Stimulated activated CD4-positive, alpha-beta T cell treated with anti-CD3 and anti-CD28 coated beads, Interleukin-4, amount 100 ng/mL, for 4 hours (primary cell): ENCODE measurements around the gene SFTPA1.
"Not testable (repeated sequence)": the region's sequence is repeated elsewhere in the genome, so short reads cannot be mapped to it uniquely, and the experiment has no call there.

ENCODE experiments used
- DNase-seq, 2 experiments: peaks; one replicate each; pipeline ENCODE4 v3.0.0-alpha.2; 2020

Gene SFTPA1

DNA sequence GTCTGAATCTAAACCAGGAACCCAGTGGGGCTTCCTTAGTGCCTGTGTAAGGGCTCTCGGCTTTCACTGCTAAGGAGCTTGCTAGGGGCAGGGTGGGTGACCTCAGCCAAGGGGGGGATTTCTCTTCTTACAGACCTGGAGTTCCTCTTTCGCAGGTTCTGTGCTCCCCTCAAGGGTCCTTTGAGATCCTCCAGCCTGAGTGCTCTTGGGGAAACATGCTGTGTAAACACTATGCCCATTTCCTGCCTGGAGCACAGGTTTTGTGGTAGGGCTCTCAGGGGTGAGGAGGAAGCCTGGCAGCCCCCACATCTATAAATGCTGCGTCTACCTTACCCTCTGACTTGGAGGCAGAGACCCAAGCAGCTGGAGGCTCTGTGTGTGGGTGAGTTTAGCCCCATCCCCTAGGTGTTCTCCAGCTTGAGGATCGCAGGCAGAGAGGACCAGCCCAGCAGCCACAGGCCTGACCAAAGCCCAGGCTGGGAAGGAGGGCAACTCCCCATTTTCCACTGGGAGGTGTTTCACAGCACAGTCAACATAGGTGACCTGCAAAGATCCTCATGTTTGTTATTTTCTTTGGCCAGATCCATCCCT is at the start of gene SFTPA1:
SFTPA1 (plus strand) TSS at position 339 of the 591 bp plus-strand sequence. CDS start 887 bp downstream, outside the sequence.
- DNase-seq: no peak

DNA sequence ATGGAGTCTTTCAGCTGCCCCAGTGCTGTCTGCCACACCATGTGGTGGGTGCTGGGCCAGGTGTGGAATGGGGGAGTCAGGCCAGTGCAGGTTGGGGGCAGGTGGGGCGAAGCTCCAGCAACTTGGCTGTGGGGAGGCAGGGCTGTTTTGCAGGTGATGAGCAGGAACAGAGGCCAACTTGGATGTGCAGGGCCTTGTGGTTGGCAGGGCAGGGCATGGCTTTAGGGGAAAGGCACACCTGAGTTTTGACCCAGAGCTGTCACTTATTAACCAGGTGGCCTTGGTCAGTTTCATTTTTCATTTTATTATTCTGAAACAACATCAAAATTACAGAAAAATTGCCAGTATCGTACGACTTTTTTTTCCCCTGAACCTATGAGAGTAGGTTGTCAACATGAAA is 49.5 kb upstream of the SFTPA1 start:
- no peak for DNase-seq

DNA sequence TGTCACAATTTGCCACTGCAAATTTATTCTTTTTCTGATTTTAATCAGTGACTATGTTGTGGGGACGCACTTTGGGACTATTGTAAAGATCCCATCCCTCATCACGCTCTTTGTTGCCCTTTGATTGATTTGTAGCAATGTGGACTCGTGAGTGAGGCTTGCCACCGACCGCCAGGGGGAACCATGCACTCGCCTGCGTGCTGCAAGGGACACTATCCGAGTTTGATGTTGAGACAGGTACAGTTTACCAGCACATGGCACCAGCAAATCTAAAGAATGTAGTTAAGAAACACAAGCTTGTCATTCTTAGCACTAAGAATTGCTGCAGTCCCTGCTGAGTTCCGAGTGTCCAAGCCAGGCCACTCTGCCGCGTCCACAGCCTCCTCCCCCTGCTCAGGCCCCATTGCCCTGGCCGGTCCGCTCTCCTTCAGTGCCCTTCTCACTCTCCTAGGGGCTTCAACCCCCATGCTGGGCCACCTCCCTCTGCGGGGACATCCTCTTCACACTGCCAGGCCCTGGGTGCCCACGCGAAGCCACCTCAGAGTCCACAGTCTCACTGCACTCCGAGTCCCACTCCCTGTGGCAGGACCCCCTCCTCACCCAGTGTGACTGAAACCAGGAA is 48.5 kb upstream of the SFTPA1 start:
- DNase-seq: peak; percentile 34 to 58

DNA sequence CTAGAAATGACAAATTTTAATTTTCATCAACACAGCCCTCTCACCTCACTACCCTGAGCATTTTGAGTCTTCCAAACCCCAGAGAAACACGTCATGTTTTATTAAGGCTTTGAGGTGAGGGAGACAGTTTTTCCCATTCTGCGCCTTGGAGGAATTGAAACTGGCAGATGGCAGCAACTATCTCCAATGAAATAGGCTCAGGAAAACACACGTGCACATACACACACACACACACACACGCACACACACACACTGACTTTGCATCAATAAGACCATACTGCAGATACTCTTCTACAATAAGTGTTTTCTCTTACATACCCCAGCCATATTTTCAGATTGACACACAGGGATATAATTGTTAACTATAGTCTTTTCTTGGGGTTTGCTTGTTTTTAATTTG is 47.3 kb upstream of the SFTPA1 start:
- DNase-seq: no peak

DNA sequence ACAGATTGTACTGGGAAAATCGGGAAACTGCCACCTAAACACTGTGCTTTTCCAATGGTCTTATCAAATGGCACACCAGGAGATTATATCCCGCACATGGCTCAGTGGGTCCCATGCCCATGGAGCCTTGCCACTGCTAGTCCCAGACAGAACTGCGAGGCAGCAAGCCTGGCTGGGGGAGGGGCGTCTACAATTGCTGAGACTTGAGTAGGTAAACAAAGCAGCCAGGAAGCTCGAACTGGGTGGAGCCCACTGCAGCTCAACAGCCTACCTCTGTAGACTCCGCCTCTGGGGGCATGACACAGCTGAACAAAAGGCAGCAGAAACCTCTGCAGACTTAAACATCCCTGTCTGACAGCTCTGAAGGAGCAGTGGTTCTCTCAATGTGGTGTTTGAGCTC is 40.1 kb upstream of the SFTPA1 start:
- DNase-seq: not testable (repeated sequence)

DNA sequence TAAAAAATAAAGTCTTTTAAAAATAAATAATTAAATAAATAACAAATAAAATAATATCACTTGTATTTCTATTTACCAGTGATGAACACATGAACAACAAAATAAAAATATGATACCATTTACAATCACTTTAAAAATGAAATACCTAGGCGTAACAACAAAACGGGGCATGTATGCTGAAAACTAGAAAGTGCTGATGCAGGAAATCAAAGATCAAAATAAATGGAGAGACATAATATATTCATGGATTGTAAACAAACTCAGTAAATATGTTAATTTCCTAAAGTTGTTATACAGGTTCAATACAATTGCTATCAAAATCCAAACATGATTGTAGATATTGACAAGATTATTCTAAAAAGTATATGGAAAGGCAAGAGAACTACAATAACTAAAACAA is 31.4 kb upstream of the SFTPA1 start:
- DNase-seq: no peak

DNA sequence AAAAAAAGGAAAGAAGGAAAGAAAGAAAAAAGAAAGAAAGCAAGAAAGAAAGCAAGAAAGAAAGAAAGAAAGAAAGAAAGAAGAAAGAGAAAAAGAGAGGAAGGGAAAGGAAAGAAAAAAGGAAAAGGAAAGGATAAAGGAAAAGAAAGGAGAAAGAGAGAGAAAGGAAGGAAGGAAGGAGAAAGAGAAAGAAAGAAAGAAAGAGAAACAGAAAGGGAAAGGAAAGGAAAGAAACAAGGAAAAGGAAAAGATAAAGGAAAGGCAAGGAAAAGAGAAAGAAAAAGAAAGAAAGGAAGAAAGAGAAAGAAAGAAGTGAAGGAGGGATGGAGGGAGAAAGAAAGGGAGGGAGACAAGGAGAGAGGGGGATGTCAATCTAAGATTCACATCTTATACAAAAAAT is 29.7 kb upstream of the SFTPA1 start:
- no peak for DNase-seq

DNA sequence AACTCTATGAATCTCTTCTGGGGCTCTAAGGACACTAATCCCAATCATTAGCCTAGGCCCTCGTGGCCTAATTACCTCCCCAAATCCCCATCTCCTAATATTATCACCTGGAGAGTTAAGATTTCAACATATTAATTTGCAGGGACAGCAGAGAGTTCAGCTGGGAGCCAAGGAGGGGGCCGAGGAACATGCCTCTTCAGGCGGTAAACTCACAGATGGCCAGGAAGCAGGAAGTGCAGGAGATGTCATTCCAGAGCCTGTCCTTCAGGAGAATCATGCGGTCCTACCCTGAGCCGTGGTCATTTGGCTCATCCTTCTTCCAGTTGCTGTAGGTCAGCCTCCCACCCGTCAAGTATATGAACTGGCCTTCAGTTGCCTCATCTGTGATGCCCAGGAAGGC is 28.6 kb upstream of the SFTPA1 start:
- no peak for DNase-seq

DNA sequence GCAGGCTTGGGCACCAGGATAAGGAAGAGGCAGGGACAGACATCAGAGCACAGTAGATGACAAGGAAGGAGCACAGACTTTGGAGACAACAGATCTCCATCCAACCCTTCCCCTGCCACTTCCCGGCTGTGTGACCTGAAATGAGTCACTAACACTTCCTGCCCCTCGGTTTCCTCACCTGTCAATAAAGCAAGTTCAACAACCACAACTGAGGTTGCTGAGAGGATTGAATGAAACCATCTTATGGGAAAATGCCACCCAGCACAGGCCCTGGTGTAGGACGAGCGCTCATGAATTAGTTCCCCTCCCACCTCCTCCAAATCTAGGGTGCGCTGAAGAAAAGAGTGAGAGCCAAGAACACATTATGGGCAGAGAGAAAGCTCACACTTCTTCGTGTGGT is 27.8 kb upstream of the SFTPA1 start:
- DNase-seq: not testable (repeated sequence)

DNA sequence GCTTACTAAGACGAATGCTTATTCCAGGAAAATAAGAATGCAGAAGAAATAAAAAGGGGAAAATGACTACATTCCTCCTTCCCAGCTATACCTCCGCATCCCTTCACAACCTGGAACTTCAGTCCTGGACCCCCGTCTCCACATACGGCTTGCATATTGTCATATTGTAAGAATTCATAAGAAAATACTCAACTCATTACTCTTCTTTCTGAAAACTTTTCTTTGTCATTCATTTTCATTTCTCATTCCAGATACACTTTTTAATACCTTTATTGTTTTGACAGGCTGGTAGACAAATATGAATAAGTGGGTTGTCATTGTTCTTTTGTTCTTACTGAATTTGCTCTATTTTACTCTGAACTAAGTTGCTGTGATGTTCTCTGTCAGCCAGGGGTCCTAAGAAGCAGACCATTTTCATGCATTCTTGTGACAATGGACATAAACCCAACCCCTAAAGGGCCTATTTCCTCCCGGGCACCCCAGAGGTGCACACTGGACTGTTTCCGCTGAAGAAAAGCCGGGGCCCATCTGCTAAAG is 27.2 kb upstream of the SFTPA1 start:
- DNase-seq: no peak

DNA sequence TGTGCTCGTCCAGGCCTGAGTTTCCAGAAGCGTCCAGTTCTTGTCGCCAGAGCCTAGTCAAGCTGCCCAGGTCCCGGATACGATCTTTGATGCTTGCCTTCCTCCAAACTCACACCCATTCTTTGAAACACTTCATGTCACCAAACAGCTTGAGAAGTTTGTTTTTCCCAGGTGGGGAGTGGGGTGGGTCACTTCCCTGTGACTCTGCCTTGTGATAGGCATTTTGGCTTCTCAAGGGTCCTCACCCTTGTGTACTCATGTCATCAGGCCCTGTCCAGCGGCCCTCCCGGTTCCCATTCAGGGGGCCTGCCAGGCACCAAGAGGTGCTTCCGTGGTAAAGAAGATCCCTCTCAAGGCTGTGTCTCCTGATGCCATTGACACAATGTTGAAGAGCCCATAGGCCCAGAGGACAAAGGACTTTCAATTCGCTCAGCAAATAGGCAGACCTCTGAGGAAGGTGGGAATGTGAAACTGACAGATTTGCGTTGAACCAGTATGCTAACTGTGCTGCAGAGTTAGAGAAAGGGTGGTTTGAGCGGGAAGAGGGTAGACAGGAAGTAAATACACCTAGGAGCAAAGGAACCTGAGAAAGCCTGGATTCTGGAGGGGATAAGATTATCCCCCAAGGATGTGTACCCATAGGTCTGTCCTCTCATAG is 24.7 kb upstream of the SFTPA1 start:
- no peak for DNase-seq

DNA sequence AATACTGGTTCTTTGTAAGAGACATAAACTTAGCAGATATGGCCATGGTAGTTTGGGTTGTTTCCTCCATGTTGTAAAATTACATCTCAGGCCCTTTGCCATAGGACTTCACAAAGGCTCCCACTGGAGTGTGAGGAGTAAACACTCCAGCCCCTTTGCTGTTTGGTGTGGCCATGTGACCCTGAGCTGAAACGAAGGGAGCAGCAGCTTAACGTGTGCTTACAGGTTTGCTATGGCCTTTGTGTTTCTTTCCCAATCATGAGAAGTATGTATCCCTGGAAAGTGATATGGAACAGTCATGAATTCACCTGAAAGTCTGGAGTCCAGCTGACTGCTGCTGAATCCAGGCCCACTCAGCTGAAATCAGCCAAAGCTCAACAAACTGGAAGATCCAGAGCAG is 23.8 kb upstream of the SFTPA1 start:
- no peak for DNase-seq

DNA sequence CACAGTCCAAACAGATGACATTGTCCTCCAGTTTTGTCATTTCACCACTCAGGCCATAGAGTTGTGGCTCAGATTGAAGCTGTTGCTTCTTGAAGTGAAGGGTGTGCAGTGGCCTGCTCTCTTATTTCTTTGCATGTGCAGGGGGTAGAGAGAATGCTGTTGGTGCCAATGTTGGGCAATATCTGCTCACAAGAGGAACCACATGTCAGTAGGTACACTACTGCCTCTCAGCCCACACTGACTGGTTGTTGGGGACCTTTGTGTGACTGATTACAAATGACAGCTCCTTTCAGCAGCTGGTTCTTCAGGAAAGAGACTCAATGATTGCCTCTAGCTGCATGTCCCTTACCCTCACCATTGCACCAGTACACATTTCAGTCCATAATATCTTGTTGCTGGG is 21.9 kb upstream of the SFTPA1 start:
- no peak for DNase-seq

DNA sequence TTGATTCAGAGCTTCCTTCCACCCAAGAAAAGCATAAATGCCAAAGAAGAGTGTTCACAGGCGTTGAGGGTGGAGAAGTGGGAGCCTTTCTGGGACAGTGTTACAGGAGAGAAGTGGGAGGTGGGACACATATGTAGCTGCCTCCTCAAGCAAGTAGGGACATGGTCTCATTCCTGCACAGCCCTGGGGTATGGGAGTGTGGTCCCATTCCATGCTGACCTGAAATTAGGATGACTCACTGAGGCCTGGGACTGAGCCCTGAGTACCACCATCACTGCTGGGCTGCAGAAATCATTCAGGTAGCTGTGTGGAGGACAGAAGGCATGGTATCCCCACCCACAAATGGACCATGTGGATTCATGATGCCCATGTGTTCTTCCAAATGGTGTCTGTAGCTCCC is 17.4 kb upstream of the SFTPA1 start:
- DNase-seq: no peak

DNA sequence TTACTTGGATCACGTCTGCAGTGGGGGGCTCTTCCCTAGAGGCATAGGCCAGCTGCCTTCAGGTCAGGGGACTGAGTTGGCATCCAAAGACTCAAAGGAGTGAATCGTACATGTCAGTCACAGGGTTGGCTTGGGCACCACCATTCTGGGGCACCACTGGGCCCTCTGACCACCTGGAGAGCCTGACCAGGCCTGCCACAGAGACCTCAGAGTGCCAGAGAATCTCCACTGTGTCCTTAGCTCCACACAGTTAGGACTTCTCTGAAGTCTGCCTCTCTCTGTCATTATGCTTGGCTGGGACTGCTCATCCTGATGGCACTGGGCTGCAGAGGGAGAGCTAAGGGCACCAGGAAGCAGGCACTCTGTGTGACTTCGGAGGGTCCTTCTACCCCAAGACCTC is 16.2 kb upstream of the SFTPA1 start:
- DNase-seq: not testable (repeated sequence)

DNA sequence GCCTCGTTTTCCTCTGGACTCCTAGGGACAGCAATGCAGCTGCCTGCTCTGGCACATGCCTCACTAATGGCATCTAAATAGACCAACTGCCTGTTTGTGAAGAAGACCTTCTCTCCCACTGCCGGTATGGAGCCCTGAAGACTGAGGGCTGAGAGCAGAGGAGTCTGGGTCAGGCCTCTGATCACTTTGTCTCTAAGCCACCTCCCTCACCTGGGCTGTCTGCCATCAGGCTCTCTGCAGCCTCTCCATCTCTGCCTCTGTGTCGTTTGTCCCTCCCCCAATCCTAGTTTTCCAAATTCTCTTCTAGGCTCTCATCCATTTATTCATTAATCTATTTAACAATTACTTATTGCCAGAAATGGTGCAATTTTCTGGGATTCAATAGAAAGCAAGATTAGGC is 15.2 kb upstream of the SFTPA1 start:
- no peak for DNase-seq

DNA sequence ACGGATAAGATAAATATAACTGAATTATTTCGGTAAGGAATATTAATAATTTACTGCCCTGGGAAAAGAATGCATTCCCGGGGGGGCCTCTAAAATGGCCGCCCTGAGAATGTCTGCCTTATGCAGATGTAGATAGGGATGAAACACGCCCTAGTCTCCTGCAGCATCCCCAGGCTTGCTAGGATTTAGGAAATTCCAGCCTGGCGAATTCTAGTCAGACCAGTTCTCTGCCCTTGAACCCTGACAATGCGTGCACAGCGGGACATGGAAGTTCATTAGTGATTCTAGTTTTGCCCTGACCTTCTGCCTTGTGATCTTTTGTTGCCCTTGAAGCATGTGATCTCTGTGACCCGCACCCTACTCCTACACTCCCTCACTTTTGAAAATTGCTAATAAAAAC is 11.1 kb upstream of the SFTPA1 start:
- DNase-seq: not testable (repeated sequence)

DNA sequence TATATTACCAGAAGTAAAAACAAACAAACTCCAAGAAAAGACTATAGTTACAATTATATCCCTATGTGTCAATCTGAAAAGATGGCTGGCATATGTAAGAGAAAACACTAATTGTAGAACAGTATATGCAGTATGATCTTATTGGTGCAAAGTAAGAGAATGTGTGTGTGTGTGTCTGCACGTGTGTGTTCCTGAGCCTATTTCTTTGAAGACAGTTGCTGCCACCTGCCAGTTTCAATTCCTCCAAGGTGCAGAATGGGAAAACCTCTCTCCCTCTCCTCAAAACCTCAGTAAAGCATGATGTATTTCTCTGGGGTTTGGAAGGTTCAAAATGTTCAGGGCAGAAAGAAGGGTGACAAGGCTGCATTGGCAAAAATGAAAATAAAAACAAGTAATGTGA is 8.8 kb upstream of the SFTPA1 start:
- DNase-seq: no peak

DNA sequence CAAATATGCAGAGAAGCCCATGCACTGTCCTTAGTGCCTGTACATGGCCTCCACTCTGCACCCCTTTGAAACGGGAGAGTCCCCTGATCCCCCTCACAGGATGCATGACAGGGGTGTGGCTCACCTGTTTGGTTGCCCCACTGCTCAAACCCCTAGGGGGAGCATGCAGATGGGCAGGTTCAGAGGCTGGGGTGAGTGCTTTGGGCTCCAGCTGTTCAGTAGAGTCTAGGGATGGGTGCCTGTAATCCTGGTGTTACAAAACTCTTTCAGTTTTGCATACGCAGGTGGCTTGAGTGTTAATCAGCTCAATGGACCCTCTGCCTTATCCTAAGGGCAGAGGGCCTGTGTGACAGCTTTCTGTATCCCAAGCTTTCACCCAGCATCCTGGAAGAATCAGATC is 7.8 kb upstream of the SFTPA1 start:
- no peak for DNase-seq

DNA sequence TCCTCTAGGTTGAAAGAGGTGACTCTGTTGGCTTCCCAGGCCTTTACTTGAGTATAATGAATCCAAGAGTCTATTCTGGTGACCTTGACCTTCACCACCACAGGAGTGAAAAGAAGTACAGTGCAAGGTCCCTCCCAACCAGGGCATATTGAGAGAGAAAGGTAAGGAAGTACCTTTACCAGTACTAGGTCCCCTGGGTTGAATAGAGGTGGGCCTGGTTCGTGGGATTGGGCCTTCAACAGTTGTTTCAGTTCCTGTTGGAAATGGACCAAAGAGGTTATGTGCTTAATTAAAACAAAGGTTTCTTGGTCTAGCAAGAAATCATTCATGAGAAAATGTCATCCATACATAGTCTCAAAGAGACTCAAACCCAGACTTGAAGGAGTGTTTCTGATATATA is 6.4 kb upstream of the SFTPA1 start:
- DNase-seq: no peak

DNA sequence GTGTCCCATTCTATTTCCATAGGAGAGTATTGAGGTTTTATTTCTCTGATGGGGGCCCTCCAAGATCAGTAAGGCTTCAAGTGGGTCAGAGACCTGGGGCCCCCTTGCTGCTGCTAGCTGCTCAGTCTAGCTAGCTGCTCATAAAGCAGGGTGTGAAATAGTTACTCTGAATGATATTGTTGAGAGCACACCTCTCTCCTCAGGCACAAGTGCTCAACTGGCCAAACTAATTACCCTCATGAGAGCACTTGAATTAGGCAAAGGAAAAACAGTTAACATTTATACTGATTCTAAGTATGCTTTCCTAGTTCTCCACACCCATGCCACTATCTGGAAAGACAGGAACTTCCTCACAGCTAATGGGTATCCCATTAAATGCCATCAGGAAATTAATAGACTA is 5.4 kb upstream of the SFTPA1 start:
- no peak for DNase-seq

DNA sequence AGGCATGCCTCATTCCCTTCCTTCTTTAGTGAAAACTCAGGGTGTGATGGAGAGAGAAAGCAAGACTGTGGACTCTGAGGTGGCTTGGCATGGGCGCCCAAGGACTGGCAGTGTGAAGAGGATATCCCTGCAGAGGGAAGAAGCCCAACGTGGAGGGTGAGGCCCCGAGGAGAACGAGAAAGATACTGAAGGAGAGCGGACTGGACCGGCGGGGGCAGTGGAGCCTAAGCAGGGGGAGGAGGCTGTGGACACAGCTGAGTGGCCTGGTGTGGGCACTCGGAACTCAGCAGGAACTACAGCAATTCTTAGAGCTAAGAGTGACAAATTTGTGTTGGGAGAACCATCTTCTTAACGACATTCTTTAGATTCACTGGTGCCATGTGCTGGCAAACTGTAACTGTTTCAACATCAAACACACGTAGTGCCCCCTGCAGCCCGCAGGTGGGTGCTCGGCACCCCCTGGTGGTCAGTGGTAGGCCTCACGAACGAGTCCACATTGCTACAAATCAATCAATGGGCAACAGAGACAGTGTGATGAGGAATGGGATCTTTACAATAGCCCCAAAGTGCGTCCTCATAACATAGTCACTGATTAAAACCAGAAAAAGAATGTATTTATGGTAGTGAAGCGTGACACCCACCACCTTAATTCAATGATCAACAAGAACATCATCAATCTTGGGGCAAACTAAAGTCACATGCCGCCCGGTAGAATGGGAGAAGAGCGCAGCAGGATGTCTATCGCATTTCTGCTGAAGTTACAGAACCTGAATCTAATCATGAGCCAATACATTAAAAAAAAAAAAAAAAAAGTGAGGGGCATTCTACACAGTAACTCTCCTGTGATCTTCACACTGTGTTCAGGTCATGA is 2.0 kb upstream of the SFTPA1 start:
- peak in 1 of 2 experiments; percentile 16 for DNase-seq
